Measurements from ENCODE around the gene TLE4.

TLE4 gene

DNA sequence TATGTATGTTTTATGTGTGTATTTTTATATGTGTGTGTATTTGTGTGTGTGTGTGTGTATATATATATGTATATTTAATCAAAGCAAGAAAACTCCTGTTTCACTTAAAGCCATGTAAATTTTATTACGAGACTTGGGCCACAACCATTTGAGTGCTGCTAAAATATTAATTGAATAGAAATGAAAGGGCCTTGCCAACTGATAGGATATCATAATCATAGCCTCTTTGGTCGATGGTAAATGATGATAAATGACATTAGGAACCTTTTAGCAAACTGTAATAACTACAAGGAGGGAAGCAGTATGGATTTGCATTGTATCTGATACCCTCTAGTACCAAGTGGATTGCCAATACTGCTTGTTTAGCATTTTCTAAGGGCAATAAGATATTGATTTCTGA, 7.9 kb downstream of the TLE4 start:
- H3K79me2 ChIP-seq: no peaks in the 10 kb centered on the region
- no peak overlapping the region for H3K4me2 ChIP-seq (ENCODE audit: low read length)
- H3K4me1 ChIP-seq: peaks cover 18% of the 10 kb centered on the region
- no peaks in the 10 kb centered on the region for H3K36me3 ChIP-seq (ENCODE audit: control insufficient read depth, insufficient read depth, low read length)
- TF ChIP-seq, protein P1, sequence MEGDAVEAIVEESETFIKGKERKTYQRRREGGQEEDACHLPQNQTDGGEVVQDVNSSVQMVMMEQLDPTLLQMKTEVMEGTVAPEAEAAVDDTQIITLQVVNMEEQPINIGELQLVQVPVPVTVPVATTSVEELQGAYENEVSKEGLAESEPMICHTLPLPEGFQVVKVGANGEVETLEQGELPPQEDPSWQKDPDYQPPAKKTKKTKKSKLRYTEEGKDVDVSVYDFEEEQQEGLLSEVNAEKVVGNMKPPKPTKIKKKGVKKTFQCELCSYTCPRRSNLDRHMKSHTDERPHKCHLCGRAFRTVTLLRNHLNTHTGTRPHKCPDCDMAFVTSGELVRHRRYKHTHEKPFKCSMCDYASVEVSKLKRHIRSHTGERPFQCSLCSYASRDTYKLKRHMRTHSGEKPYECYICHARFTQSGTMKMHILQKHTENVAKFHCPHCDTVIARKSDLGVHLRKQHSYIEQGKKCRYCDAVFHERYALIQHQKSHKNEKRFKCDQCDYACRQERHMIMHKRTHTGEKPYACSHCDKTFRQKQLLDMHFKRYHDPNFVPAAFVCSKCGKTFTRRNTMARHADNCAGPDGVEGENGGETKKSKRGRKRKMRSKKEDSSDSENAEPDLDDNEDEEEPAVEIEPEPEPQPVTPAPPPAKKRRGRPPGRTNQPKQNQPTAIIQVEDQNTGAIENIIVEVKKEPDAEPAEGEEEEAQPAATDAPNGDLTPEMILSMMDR (IDR thresholded peaks at IDR 0.05): no peak
- no peak overlapping the region for H3K9ac ChIP-seq
- no peaks in the 10 kb centered on the region for H3K9me3 ChIP-seq (ENCODE audit: control insufficient read depth, low read length)
- H3K27me3 ChIP-seq (ENCODE audit: control insufficient read depth, insufficient read depth, low read length): no peaks in the 10 kb centered on the region
- peak overlapping the region; percentile 36 for H3K27ac ChIP-seq
- H2AFZ ChIP-seq: no peak overlapping the region
- no peak overlapping the region for H3K4me3 ChIP-seq (ENCODE audit: low read depth, low read length)

DNA sequence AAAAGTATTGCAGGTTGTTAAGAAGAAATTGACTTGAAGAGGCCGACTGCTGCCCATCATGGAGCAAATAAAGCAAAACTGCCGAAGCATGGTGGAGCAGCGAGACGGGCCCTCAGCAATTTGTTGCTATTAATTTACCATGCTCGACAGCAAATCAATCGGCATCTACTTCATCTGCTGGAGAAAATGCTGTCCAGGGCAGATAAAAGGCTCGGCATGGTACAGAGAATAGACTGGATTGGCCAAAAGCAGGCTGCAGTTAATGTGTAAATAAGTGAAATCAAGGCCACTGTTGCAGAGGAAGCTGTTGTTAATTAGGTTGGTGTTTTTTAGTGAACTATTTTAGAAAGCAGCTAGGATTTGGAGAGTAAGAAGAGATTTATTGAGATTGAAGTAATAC, 8.3 kb downstream of the TLE4 start:
- Histone ChIP-seq H3K36me3 (ENCODE audit: control insufficient read depth, insufficient read depth, low read length) (no peaks in the 10 kb centered on the region), H3K27ac (peak overlapping the region; percentile 36), H3K4me1 (peaks cover 18% of the 10 kb centered on the region), H3K9me3 (ENCODE audit: control insufficient read depth, low read length) (no peaks in the 10 kb centered on the region), H3K4me3 (ENCODE audit: low read depth, low read length) (no peak overlapping the region), H3K9ac (no peak overlapping the region), H3K79me2 (no peaks in the 10 kb centered on the region), H3K4me2 (ENCODE audit: low read length) (no peak overlapping the region), H2AFZ (no peak overlapping the region), H3K27me3 (ENCODE audit: control insufficient read depth, insufficient read depth, low read length) (no peaks in the 10 kb centered on the region)
- TF ChIP-seq, protein P1 (IDR thresholded peaks at IDR 0.05): no peak

DNA sequence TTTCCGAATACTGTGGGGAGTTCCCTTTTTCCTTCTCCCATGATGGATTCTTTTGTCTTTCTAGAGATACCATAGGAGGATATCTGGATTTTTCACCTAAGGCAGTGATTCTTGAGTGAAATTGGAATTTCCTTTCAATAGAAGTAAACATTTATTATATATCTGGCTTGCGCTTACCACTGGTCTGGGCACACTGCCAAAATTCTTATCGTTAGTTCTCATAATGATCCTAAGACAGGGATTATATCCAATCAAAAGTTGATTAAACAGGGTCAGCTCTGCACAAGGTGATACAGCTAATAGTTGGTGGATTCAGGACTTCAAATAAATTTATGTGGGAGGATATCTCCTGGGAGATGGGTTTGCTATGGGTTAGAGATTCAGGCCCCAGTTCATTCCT, 9.6 kb downstream of the TLE4 start:
- H3K9me3 ChIP-seq (ENCODE audit: control insufficient read depth, low read length): no peaks in the 10 kb centered on the region
- no peak overlapping the region for H3K4me3 ChIP-seq (ENCODE audit: low read depth, low read length)
- peaks cover 2% of the 10 kb centered on the region for H3K79me2 ChIP-seq
- H2AFZ ChIP-seq: no peak overlapping the region
- no peaks in the 10 kb centered on the region for H3K27me3 ChIP-seq (ENCODE audit: control insufficient read depth, insufficient read depth, low read length)
- TF ChIP-seq, protein P1 (IDR thresholded peaks at IDR 0.05): no peak
- H3K27ac ChIP-seq: peak overlapping the region; percentile 43
- no peak overlapping the region for H3K9ac ChIP-seq
- H3K4me1 ChIP-seq: peaks cover 18% of the 10 kb centered on the region
- no peaks in the 10 kb centered on the region for H3K36me3 ChIP-seq (ENCODE audit: control insufficient read depth, insufficient read depth, low read length)
- no peak overlapping the region for H3K4me2 ChIP-seq (ENCODE audit: low read length)

DNA sequence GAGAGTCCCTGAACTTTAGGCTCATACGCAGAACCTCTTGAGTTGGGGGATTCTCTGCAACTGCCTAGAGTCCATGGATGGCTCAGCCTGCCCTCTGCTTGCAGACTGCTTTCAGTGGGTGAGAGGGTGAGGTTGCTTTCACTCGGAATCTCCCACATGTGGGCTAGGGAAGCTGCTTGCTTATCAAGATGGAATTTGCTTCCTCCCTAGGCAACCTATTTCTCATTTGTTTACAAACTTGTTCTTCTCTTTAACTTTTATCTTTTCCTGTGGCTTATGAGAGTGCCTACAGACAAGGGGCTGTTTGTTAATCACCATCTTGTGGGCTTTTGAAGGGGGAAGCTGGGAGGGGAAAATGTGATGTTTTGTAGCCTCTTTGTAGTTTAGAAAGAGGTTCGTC, 10.0 kb downstream of the TLE4 start:
- no peaks in the 10 kb centered on the region for H3K27me3 ChIP-seq (ENCODE audit: control insufficient read depth, insufficient read depth, low read length)
- H3K9ac ChIP-seq: no peak overlapping the region
- no peak overlapping the region for H2AFZ ChIP-seq
- TF ChIP-seq, protein P1 (IDR thresholded peaks at IDR 0.05): no peak
- H3K27ac ChIP-seq: peak overlapping the region; percentile 47
- H3K79me2 ChIP-seq: peaks cover 2% of the 10 kb centered on the region
- no peaks in the 10 kb centered on the region for H3K9me3 ChIP-seq (ENCODE audit: control insufficient read depth, low read length)
- H3K4me2 ChIP-seq (ENCODE audit: low read length): peak overlapping the region; percentile 23
- H3K36me3 ChIP-seq (ENCODE audit: control insufficient read depth, insufficient read depth, low read length): no peaks in the 10 kb centered on the region
- H3K4me1 ChIP-seq: peaks cover 18% of the 10 kb centered on the region
- no peak overlapping the region for H3K4me3 ChIP-seq (ENCODE audit: low read depth, low read length)

DNA sequence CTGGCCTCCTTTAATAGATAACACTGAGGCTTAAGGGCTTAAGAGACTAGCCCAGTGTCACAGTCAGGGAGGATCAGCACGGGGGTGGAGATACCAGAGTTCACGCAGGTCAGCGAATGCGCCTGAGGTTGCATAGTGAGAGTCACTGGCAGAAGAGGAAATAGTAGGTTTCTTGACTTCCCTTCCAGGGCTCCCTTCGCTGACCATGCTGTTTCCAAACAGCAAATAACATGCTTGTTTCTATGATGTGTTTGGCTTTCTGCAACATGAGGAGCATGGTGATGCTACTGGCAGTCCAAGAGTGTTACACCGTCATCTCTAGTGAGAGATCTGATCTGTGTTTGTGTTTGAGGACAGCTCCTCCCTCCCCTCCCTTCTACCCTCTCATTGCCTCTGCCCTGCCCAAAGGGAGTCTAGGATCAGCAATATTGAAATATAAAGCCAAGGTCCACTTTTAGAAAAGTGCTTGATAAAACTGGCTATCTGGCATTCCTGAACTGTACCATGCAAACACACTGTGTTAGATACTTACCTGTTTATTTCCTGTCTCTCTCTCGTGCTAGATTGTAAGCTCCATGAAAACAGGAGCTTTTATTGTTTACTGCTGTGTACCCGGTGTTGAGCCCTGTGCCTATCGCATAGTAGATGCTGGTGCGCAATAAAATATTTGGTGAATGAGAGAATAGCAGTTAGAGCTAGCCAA, 12.3 kb downstream of the TLE4 start:
- H3K4me3 ChIP-seq (ENCODE audit: low read depth, low read length): no peak overlapping the region
- peaks cover 12% of the 10 kb centered on the region for H3K79me2 ChIP-seq
- no peaks in the 10 kb centered on the region for H3K27me3 ChIP-seq (ENCODE audit: control insufficient read depth, insufficient read depth, low read length)
- no peak overlapping the region for H3K27ac ChIP-seq
- TF ChIP-seq, protein P1 (IDR thresholded peaks at IDR 0.05): no peak
- H3K4me1 ChIP-seq: peaks cover 16% of the 10 kb centered on the region
- no peak overlapping the region for H2AFZ ChIP-seq
- H3K36me3 ChIP-seq (ENCODE audit: control insufficient read depth, insufficient read depth, low read length): no peaks in the 10 kb centered on the region
- H3K4me2 ChIP-seq (ENCODE audit: low read length): no peak overlapping the region
- no peak overlapping the region for H3K9ac ChIP-seq
- H3K9me3 ChIP-seq (ENCODE audit: control insufficient read depth, low read length): no peaks in the 10 kb centered on the region
